ENCODE data around the gene KRT12. TPM values are rescaled to one million over a fixed set of nuclear protein-coding genes. Genes with fewer than 3 reads are reported as not detected.

Gene KRT12
- total RNA-seq, 1 donor from 2014 or later, result not detected

- TF ChIP-seq, protein P1, sequence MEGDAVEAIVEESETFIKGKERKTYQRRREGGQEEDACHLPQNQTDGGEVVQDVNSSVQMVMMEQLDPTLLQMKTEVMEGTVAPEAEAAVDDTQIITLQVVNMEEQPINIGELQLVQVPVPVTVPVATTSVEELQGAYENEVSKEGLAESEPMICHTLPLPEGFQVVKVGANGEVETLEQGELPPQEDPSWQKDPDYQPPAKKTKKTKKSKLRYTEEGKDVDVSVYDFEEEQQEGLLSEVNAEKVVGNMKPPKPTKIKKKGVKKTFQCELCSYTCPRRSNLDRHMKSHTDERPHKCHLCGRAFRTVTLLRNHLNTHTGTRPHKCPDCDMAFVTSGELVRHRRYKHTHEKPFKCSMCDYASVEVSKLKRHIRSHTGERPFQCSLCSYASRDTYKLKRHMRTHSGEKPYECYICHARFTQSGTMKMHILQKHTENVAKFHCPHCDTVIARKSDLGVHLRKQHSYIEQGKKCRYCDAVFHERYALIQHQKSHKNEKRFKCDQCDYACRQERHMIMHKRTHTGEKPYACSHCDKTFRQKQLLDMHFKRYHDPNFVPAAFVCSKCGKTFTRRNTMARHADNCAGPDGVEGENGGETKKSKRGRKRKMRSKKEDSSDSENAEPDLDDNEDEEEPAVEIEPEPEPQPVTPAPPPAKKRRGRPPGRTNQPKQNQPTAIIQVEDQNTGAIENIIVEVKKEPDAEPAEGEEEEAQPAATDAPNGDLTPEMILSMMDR (IDR thresholded peaks at IDR 0.05; ENCODE audit: unreplicated experiment), result no peak
- Mint-ChIP-seq H3K36me3 (ENCODE audit: insufficient read depth) (no peaks in the 10 kb centered on the region), H3K4me3 (ENCODE audit: low read depth) (no peak overlapping the region), H3K27me3 (peaks cover 18% of the 10 kb centered on the region), H3K4me1 (ENCODE audit: low read depth) (peaks cover 1% of the 10 kb centered on the region), H3K27ac (no peak overlapping the region), H3K9me3 (ENCODE audit: low read depth) (no peaks in the 10 kb centered on the region)
- DNase-seq (ENCODE audit: low spot score, unreplicated experiment), result no peak
Measured at GRCh38 chr17:40850293-40850972, 16.6 kb downstream of the KRT12 start.

GRCh38 chr17:40849723-40850122 lies 17.3 kb downstream of the KRT12 start:
- no peak overlapping the region for H3K4me3 Mint-ChIP-seq (ENCODE audit: low read depth)
- no peaks in the 10 kb centered on the region for H3K36me3 Mint-ChIP-seq (ENCODE audit: insufficient read depth)
- H3K27me3 Mint-ChIP-seq, result peaks cover 25% of the 10 kb centered on the region
- peaks cover 1% of the 10 kb centered on the region for H3K4me1 Mint-ChIP-seq (ENCODE audit: low read depth)
- no peaks in the 10 kb centered on the region for H3K9me3 Mint-ChIP-seq (ENCODE audit: low read depth)
- DNase-seq (ENCODE audit: low spot score, unreplicated experiment), result no peak
- TF ChIP-seq, protein P1 (IDR thresholded peaks at IDR 0.05; ENCODE audit: unreplicated experiment), result no peak
- H3K27ac Mint-ChIP-seq, result no peak overlapping the region

- H3K27me3 Mint-ChIP-seq, result peaks cover 32% of the 10 kb centered on the region
Measured at GRCh38 chr17:40848583-40849235, 18.3 kb downstream of the KRT12 start.

GRCh38 chr17:40846515-40847144 lies 20.4 kb downstream of the KRT12 start:
- H3K27ac Mint-ChIP-seq, result no peak overlapping the region
- no peaks in the 10 kb centered on the region for H3K4me1 Mint-ChIP-seq (ENCODE audit: low read depth)
- H3K4me3 Mint-ChIP-seq (ENCODE audit: low read depth), result no peak overlapping the region
- H3K36me3 Mint-ChIP-seq (ENCODE audit: insufficient read depth), result no peaks in the 10 kb centered on the region
- H3K9me3 Mint-ChIP-seq (ENCODE audit: low read depth), result no peaks in the 10 kb centered on the region
- H3K27me3 Mint-ChIP-seq, result peaks cover 39% of the 10 kb centered on the region
- no peak for DNase-seq (ENCODE audit: low spot score, unreplicated experiment)
- TF ChIP-seq, protein P1 (IDR thresholded peaks at IDR 0.05; ENCODE audit: unreplicated experiment), result no peak

More at GRCh38 chr17:40848583-40849235, 18.3 kb downstream of the KRT12 start:
- Mint-ChIP-seq H3K4me1 (ENCODE audit: low read depth) (peaks cover 1% of the 10 kb centered on the region), H3K9me3 (ENCODE audit: low read depth) (no peaks in the 10 kb centered on the region), H3K27ac (no peak overlapping the region), H3K36me3 (ENCODE audit: insufficient read depth) (no peaks in the 10 kb centered on the region), H3K4me3 (ENCODE audit: low read depth) (no peak overlapping the region)
- no peak for DNase-seq (ENCODE audit: low spot score, unreplicated experiment)
- TF ChIP-seq, protein P1 (IDR thresholded peaks at IDR 0.05; ENCODE audit: unreplicated experiment), result no peak

DNA sequence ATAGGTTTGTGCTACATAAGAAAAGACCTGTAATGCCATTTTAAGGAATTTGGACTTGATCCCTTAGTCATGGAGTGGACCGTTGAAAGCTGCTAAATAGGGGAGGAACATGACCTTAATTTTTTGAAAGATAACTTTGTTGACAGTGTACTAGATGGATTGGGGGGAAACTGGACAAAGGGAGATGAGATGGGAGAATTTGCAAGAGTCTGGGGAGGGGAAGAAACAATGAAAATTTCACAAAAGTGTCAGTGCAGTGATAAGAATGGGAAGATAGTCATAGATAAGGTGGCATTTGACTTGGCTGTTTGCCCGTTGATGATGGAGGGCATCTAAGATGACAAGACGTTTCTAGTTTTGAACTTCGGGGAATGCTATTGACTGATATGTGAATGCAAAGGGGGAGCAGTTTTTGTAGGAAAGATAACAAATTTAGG lies 22.3 kb downstream of the KRT12 start:
- H3K4me3 Mint-ChIP-seq (ENCODE audit: low read depth), result no peak overlapping the region

More for the DNA sequence above, 22.3 kb downstream of the KRT12 start:
- TF ChIP-seq, protein P1 (IDR thresholded peaks at IDR 0.05; ENCODE audit: unreplicated experiment), result no peak
- Mint-ChIP-seq H3K27me3 (peaks cover 50% of the 10 kb centered on the region), H3K4me1 (ENCODE audit: low read depth) (no peaks in the 10 kb centered on the region), H3K36me3 (ENCODE audit: insufficient read depth) (no peaks in the 10 kb centered on the region), H3K9me3 (ENCODE audit: low read depth) (no peaks in the 10 kb centered on the region), H3K27ac (no peak overlapping the region)
- no peak for DNase-seq (ENCODE audit: low spot score, unreplicated experiment)
